GM19351 (cell line): ENCODE data around the gene ITGB8.

Experiments
- ATAC-seq: cut with Tn5 transposase; IDR thresholded peaks from one replicate; pipeline ENCODE4 v1.9.1; 2021; ENCODE audit warnings: mild to moderate bottlenecking, moderate library complexity; ENCODE audit not compliant: unreplicated experiment

Gene ITGB8

GRCh38 chr7:20331910-20332813 is 1.5 kb downstream of the ITGB8 start:
- ATAC-seq, result no peak

DNA sequence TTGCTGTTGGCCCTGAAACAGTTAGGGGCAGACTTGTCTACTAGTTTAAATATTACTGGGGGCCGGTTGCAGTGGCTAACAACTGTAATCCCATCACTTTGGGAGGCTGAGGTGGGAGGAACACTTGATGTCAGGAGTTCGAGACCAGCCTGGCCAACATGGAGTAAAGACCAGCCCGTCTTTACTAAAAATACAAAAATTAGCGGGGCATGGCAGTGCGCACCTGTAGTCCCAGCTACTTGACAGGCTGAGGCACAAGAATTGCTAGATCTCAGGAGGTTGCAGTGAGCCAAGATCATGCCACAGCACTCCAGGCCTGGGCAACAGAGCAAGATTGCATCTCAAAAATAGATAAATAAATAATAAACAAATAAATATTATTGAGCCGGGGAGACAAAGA is 7.6 kb downstream of the ITGB8 start:
- no peak for ATAC-seq

DNA sequence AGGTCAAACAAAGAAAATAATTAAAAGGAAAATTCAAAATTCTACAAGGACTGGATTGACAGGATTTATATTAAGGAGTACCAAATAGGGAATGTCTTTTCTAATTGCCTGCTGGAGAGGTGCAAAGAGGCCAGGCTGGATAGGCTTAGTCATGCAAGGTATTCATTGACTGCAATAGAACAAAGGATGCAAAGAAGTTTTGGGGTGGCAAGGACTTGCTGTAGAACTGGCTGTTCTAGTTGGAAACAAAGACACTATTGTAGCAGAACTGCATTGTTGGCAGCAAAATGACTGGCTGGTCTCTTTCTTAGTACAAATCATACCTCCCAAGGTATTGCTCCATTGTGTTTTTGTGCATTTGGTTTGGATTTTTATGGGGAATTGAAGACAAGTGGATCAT is 10.1 kb downstream of the ITGB8 start:
- no peak for ATAC-seq

DNA sequence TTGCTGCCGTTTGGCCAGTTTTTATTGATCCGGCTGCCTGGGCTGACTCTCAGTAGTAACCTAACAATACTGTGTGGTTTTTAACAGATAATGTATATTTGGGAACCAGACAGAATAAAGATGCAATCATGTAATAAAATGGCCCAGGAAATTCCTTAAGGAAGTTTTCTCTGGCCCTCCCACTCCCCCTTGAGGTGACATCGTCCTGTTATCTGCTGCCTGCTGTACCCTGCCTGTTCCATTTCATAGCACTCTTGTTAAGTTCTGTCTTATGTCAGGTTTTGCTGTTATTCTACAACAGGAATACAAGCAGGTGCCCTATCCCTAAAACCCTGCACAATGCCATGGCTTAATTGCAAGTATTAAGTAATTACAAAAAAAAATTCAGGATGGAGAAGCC is 12.5 kb downstream of the ITGB8 start:
- no peak for ATAC-seq

DNA sequence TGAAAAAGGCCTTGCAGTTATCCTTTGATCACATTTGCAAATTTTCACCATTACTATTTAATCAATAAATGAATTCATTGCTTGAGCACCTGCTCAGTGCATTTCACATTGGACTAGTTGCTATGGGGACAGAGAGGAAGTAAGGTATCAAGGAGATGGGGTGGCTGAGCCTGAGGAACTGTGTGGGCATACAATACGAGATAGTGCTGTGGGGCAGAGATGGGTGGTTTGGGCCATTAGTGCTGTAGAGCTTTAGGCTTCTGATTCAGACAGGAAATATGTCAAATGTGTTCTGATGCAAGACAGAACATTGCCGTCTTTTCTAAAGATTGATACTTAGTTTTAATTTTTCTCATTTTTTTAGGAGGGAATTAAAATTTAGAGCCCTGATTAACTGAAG is 13.2 kb downstream of the ITGB8 start:
- ATAC-seq, result no peak

DNA sequence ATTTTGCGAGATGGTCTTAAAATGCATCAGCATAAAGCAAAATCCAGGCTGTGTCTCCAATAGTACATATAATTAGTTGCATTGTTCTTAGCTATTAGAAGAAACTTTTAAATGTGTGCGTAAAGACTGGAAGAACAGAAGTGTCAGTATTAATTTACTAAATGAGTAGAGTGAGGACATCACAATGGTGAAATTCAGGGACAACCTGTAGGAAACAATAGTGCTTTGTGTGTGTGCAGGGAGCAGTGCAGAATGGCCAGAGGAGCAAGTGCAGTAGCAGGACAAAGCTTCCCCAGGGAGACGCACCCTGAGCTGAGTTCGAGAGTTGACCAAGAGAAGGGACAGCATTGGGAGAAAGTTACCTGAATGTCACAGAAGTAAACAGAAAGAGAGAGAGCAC is 13.7 kb downstream of the ITGB8 start:
- no peak for ATAC-seq

DNA sequence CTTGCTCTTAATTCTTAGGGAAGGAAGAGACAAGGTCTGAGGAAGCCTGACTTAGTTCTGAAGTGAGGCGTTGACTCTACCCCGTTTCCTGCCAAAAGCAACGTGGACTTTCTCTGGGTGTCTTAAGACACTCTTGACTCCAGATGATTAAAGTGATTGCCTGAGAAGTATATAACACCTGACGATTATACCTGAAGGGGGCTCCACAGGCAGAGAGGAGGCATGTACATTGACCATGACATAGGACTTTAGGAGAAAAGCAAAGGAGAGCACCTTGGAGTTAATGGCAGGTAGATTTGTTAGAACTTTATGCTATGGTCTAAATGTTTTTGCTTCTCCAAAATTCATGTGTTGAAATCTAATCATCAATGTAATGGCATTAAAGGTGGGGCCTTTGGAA is 15.9 kb downstream of the ITGB8 start:
- ATAC-seq, result no peak

- ATAC-seq, result no peak
Measured at GRCh38 chr7:20347680-20348079, 17.0 kb downstream of the ITGB8 start.

DNA sequence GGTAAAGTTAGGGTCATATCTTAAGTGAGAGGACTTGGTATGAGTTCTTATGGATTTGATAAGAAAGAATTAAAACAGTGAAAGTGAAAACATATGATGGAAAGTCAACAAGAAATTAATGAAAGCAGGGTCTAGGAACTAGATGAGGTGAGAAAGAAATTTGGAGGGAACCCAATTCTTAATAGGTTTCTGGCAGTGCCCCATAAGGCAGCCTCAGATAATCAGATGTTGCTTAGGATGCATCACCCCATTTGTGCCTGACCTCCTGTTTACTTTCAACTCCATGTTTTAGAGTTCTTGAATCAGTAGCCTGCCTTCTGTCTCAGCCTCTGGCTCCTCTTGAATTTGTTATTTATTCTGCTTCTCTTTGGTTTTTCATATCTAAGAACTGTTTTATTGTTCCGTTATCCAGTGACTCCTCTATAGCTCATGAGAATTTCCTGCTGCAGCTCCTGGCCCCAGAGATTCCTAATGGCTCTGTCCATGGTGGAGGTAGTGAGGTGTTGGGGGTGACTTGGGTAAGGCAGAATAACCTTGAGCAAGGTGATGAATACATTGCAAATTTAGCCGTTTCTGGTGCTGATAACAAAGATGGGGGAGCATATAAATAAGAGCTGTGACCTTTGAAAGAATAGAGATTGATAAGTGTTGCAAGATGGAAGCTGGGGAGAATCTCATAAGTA is 17.6 kb downstream of the ITGB8 start:
- ATAC-seq, result no peak

DNA sequence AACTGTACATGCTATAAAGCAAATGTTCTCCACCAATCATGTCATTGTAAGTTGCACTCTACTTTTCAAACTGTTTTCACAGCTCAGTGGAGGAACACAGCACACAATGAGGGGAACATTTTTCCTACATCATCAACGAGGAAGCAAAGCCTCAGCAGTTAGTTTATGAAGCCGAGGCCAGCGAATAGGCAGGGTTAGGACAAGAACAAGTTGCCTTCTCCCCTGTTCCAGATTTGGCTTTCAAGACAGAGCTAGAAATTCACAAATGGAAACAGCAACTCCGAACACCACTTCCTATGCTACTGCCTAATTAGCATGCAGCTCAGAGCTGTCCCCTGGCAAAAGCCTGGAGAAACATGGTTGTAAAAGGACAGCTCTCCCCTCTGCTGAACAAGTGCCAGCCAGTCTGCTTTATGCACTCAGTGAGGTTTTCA is 19.8 kb downstream of the ITGB8 start:
- no peak for ATAC-seq

GRCh38 chr7:20350996-20351692 is 20.4 kb downstream of the ITGB8 start:
- ATAC-seq, result no peak

DNA sequence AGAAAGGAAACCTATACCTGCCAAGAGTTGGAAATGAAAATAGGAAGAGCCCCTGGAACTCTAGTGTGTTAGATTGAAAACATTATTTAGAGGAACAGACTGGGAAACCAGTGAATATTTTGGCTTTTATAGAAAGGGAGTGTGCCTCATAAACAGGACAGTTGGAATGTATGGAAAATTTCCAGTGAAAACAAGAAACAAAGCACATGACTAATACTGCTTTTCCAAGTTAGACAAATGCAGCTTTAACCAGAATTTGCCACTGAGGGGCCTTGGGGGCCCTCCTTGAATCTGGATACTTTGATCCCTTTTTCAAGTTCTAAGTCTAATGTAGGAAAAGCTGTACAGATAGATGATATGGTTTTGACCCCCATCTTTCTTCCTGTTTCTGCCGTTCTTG is 21.2 kb downstream of the ITGB8 start:
- no peak for ATAC-seq

- ATAC-seq, result no peak
Measured at GRCh38 chr7:20352573-20353306, 22.0 kb downstream of the ITGB8 start.

DNA sequence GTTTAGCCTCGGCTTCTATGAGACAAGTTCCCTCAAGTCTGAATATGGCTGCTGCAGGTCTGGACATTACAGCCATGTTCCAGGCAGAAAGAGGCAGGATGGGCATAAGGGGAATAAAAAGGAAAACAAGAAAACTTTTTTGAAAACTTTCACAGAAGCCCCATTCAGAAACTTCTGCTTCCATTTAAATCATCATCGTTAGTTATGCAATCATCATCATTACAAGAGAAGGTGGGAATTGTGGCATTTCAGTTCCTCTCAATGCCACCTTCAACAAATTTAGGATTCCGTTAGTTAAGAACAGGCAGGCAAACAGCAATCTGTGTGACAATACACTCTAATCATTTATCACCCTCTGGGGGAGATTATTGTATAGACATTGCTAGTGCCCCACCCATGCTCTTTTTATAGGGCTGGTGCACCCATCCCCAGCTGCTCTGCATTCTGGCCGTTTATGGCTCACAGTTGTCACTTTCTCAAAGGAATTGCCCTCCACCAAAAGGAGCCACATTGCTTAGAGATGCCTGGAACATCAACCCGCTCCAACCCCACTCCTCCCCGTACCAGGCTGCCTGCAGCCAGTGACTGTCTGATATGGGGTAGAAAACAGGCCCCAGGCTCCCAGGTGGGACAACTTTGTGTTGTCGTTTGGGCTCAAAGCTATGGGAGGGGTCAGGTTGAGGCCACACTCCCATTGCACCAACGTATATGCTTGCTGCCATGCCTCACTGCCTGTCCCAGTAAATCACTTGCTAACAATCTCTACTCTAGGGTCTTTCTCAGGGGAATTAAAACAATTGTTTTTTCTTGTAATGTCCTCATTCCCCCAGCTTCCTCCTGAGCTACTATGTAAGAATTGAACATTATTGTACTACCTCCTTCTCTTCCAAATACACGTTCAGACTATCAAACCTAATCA is 24.2 kb downstream of the ITGB8 start:
- ATAC-seq, result no peak

DNA sequence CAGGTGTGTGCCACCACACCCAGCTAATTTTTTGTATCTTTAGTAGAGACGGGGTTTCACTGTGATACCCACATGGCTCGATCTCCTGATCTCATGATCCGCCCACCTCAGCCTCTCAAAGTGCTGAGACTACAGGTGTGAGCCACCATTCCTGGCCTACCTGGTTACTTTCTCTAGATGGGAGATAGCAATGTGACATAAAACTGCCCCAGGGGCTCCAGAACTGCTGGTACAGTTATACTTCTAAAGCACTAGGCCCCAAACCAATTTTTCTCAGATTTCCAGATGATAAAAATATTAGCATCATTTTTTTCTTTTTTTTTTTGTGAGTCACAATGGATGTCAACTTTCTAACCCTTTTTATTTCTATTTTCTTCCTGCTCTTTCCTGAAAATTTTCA is 27.4 kb downstream of the ITGB8 start:
- no peak for ATAC-seq

GRCh38 chr7:20358762-20359282 is 28.1 kb downstream of the ITGB8 start:
- ATAC-seq, result no peak

DNA sequence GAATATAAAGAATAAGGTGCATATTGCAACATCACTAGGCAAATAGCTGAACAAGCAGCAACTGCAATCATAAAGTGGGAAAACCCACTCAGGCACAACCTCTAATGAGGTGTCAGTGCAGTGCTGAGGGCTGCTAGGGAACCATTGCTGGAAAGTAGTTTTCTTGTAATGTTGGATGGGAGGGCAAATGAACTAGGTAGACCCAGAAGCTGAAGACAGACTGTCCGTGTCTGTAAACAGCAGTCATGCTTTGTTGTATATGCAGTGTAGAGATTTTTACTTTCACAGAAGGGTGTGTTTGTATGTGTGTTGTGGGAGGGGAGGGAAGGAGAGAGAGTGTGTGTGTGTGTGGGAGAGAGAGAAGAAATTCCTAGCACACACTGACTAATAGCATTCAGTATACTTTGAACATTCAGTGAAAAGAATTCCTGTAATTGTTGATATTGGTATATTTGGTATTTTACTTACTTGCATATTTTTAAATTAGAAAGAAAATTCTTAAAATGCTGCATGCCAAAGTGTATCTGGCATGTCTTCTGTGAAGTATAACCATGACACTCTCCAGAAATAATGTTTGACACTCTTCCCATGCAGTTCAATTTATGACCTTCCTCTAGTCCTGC is 28.8 kb downstream of the ITGB8 start:
- ATAC-seq, result no peak

GRCh38 chr7:20362574-20363253 is 32.0 kb downstream of the ITGB8 start:
- ATAC-seq, result no peak
